KG1 (cell line): ENCODE measurements around the gene SPG21.

Experiments used
- DNase-seq: peaks from one replicate; lab custom pipeline; 2025; lab: John Stamatoyannopoulos, UW

Gene SPG21

DNA sequence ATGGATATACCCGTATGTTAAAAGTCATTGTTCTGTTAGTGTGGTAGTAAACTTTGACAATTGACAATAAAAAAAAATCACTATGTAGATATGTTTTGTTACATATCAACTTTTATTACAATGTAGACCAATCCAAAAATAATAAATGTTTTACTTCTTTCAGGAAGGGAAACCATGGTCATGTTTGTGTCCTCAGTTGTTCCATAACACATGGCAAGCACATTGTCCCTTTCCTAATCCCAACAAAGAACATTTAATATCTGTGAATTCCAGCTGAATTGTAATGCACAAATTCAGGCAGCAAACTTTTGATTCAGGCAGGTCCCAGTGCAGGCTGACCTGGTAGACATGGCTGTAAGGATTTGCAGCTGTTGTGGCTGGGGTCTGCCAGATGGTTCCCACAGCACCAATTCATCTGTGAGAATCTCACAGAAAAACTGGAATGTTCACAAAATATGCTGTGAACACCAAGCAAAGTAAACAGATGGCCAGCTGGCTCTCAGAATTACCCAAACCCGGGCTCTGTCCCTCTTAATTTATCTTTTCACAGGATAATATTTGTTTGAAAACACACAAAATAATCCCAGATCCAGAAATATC is 1.9 kb upstream of the SPG21 start:
- no peak for DNase-seq

DNA sequence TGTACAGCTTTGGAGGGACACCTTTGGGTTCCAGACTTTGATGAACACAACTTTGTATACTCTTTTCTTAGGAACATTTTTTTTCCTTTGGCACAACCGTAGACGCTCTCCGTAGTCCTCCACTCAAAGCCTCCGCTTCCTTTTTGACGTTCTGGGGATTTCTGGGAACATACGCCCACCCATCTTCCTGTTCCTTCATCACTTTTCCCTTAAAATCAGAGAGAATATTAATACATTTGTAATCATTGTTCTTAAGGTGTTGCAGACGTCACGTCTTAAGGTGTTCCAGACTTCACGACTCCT is 405 bp upstream of the SPG21 start:
- no peak for DNase-seq

GRCh38 chr15:64987136-64987535 is 2.6 kb downstream of the SPG21 start:
- no peak for DNase-seq

- peak; percentile 10 for DNase-seq
Measured at GRCh38 chr15:64985366-64986033, 4.2 kb downstream of the SPG21 start.

- no peak for DNase-seq
Measured at GRCh38 chr15:64982472-64982871, 7.2 kb downstream of the SPG21 start.

DNA sequence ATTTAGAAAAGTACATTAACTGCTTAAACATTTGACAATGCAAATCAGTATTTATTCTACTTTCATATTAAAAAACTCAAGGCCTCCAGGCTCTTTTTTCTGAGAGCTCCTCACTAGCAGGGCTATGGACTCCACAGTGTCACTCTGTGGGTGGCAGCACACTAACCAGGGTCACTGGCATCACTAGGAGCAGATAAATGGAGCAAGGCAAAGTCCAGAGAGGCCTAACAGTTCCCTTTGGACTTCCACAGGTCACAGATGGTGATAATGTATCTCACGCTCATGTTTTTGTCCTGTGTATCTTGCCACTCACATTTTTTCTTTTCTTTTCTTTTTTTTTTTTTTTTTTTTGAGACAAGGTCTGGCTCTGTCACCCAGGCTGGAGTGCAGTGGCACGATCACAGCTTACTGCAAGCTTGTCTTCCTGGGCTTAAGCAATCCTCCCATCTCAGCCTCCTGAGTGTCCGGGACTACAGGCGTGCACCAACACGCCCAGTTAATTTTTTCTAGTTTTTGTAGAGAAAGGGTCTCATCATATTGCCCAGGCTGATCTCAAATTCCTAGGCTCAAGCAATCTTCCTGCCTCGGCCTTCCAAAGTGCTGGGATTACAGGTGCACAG is 7.8 kb downstream of the SPG21 start:
- no peak for DNase-seq

- no peak for DNase-seq
Measured at GRCh38 chr15:64979252-64979710, 10.4 kb downstream of the SPG21 start.

GRCh38 chr15:64975390-64975789 is 14.3 kb downstream of the SPG21 start:
- no peak for DNase-seq

DNA sequence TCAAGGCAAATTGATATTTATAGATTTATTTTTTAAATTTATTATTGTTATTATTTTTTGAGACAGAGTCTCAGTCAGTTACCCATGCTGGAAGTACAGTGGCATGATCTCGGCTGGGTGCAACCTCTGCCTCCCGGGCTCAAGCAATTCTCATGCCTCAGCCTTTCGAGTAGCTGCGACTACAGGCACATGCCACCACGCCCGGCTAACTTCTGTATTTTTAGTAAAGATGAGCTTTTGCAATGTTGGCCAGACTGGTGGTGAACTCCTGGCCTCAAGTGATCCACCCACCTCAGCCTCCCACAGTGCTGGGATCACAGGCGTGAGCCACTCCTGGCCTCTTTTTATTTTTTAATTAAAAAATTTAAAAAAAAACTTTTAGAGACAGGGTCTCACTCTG is 19.0 kb downstream of the SPG21 start:
- no peak for DNase-seq

GRCh38 chr15:64969401-64969800 is 20.3 kb downstream of the SPG21 start:
- no peak for DNase-seq

- DNase-seq, result no peak
Measured at GRCh38 chr15:64961013-64961412, 28.7 kb downstream of the SPG21 start.

- no peak for DNase-seq
Measured at GRCh38 chr15:64960153-64960552, 29.6 kb downstream of the SPG21 start.

GRCh38 chr15:64959128-64959527 is 30.6 kb downstream of the SPG21 start:
- no peak for DNase-seq

GRCh38 chr15:64954395-64954794 is 35.3 kb downstream of the SPG21 start:
- DNase-seq, result no peak

DNA sequence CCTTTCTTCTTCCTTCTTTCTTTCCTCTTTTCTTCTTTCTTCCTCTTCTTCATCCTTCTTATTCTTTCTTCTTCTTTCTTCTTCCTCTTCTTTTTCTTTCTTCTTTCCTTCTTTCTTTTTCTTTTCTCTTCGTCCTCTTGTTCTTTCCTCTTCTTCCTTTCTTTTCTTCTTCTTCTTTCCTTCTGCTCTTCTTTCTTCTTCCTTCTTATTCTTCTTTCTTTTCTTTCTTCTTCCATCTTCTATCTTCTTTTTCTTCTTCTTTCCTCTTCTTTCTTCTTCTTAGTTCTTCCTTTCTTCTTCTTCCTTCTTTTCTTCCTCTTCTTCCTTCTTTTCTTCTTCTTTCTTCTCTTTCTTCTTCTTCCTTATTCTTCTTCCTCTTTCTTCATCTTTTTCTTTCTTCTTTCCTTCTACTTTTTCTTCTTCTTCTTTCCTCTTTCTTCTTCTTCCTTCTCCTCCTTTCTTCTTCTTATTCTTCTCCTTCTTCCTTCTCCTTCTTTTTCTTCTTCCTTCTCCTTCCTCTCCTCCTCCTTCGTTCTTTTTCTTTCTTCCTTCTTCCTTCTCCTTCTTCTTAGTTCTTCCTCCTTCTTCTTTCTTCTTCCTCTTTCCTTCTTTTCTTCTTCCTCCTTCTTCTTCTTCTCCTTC is 37.8 kb downstream of the SPG21 start:
- DNase-seq, result no peak

DNA sequence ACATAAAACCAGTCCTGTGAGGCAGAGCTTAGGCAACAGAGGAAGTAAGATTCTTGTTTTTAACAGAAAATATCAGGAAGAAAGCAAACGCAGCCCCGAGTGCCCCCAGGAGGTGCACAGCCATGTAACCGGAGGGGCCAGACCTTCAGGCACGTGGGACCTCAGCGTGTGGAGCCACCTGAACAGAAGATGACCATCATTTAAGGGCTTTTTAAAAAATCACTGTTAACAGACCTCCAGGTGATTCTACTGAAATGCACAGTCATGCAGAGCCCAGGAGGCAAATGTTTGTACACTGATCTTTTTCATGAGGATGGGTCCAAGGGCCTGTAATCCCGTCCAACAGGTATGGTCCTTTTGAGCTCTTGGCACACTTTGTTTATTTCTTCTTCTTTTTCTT is 38.8 kb downstream of the SPG21 start:
- DNase-seq, result no peak

DNA sequence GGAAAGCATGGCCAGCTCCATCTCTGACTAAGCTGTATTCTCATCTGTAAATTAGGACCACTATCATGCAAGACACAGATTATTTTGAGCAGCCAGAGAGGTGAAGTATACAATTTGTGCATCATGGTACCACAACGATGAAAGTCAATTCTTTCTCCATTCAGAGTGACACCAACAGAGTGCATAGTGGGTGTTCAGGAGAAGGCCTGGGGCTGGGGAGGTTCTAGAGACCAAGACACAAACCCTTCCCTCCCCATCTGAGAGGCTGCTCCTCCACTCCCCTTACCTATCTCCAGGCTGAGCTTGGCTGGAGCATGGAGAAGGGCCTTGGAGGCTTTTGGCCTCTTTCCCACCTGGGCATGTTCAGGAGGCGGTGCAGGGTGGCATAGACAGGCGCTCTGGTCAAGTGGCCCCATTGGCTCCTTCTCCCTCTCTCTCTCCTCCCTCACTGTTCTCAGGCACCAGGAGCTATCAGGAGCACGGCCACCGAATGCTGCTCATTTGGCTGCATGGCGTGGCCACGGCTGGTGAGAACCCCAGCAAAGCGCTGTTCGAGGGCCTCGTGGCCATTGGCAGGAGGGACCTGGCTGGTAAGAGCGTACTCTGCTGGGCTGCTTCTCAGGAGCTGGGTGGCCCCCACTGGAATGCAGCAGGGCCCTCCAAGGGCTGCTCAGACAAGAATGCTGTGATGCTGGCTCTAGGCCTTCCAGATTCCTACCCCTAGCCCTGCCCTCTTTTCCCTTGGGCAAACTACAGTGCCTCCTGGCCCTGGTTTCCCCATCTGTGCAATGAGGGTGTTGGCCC is 40.1 kb downstream of the SPG21 start:
- DNase-seq, result no peak

- DNase-seq, result no peak
Measured at GRCh38 chr15:64948916-64949315, 40.8 kb downstream of the SPG21 start.

- DNase-seq, result no peak
Measured at GRCh38 chr15:64947211-64947610, 42.5 kb downstream of the SPG21 start.

DNA sequence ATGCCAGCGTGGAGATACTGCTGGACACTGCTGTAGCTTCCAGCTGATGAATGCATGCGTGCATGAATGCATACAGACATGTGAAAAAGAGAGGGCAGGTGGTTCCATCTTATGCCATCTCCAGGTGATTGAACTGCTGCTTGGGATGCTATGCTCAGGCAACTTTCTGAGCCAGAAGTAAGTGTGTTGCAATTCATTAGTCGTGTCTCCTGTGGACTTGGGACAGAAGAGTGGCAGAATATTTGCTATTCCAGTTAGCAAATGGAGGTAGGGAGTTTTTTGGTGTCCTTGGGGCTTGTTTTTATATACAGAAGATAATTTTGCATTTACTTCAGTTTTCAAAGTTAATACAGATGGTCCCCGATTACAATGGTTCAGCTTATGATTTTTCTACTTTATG is 44.8 kb downstream of the SPG21 start:
- DNase-seq, result no peak

- no peak for DNase-seq
Measured at GRCh38 chr15:64943512-64944225, 46.0 kb downstream of the SPG21 start.

DNA sequence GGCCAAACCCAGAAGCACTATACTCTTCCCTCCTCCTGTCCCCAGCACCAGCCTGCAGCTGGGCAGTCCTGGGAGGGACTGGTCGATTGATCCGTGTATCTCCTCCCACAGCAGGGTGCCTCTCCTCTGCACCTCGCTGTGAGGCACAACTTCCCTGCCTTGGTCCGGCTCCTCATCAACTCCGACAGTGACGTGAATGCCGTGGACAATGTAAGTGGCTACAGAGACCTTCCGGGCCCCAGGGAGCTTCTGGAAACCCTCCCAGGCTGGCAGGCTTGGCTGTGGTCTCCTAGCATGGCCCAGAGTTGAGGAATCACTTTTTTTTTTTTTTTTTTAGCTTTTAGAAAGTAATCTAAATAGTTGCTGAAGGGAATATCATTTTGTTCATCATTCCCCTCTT is 47.4 kb downstream of the SPG21 start:
- DNase-seq, result no peak
